ENCODE measurements around the gene UNC119. TPM values are rescaled to one million over a fixed set of nuclear protein-coding genes. Genes with fewer than 3 reads are reported as not detected.
A peak's percentile ranks its signal among the peaks of the same experiment; 100 is the strongest.

Gene UNC119
- total RNA-seq, 1 donor, result 23.2 TPM

GRCh38 chr17:28598389-28598788, 46.0 kb upstream of the UNC119 start:
- no peaks in the 10 kb centered on the region for H3K27me3 ChIP-seq (ENCODE audit: insufficient read depth, low read length)
- no peaks in the 10 kb centered on the region for H3K9me3 ChIP-seq (ENCODE audit: low read depth, low read length)
- no peak for TF ChIP-seq CTCF (IDR thresholded peaks at IDR 0.05; ENCODE audit: extremely low read depth, low read depth, low read length)
- H3K27ac ChIP-seq (ENCODE audit: low read depth, low read length), result peak overlapping the region; percentile 96
- no peaks in the 10 kb centered on the region for H3K36me3 ChIP-seq (ENCODE audit: insufficient read depth, low read length)
- H3K4me3 ChIP-seq (ENCODE audit: insufficient read depth, low read length), result peak overlapping the region; percentile 84
- no peak for DNase-seq (ENCODE audit: insufficient read length, low spot score, missing footprints)
- H3K4me1 ChIP-seq (ENCODE audit: insufficient read depth, low read length), result peaks cover 16% of the 10 kb centered on the region
- H3K79me2 ChIP-seq (ENCODE audit: insufficient read depth, low read length), result peaks cover 23% of the 10 kb centered on the region
- H2AFZ ChIP-seq (ENCODE audit: low read length), result peak overlapping the region; percentile 94
- peak overlapping the region; percentile 88 for H3K4me2 ChIP-seq (ENCODE audit: insufficient read depth, low read length)
- no peaks in the 10 kb centered on the region for H4K20me1 ChIP-seq (ENCODE audit: insufficient read depth, low read length)

GRCh38 chr17:28597606-28598383, 45.4 kb upstream of the UNC119 start:
- Histone ChIP-seq H3K4me2 (ENCODE audit: insufficient read depth, low read length) (peak overlapping the region; percentile 88), H3K27ac (ENCODE audit: low read depth, low read length) (peak overlapping the region; percentile 96), H2AFZ (ENCODE audit: low read length) (peak overlapping the region; percentile 94), H3K27me3 (ENCODE audit: insufficient read depth, low read length) (no peaks in the 10 kb centered on the region), H3K4me3 (ENCODE audit: insufficient read depth, low read length) (peak overlapping the region; percentile 84), H3K79me2 (ENCODE audit: insufficient read depth, low read length) (peaks cover 27% of the 10 kb centered on the region), H3K36me3 (ENCODE audit: insufficient read depth, low read length) (peaks cover 5% of the 10 kb centered on the region), H3K4me1 (ENCODE audit: insufficient read depth, low read length) (peaks cover 16% of the 10 kb centered on the region), H4K20me1 (ENCODE audit: insufficient read depth, low read length) (no peaks in the 10 kb centered on the region), H3K9me3 (ENCODE audit: low read depth, low read length) (no peaks in the 10 kb centered on the region)
- no peak for DNase-seq (ENCODE audit: insufficient read length, low spot score, missing footprints)
- no peak for TF ChIP-seq CTCF (IDR thresholded peaks at IDR 0.05; ENCODE audit: extremely low read depth, low read depth, low read length)

GRCh38 chr17:28592260-28592659, 39.8 kb upstream of the UNC119 start:
- TF ChIP-seq CTCF (IDR thresholded peaks at IDR 0.05; ENCODE audit: extremely low read depth, low read depth, low read length), result no peak
- H3K79me2 ChIP-seq (ENCODE audit: insufficient read depth, low read length), result peaks cover 12% of the 10 kb centered on the region

GRCh38 chr17:28585851-28586250, 33.4 kb upstream of the UNC119 start:
- H3K27ac ChIP-seq (ENCODE audit: low read depth, low read length), result no peak overlapping the region
- H4K20me1 ChIP-seq (ENCODE audit: insufficient read depth, low read length), result no peaks in the 10 kb centered on the region
- H3K27me3 ChIP-seq (ENCODE audit: insufficient read depth, low read length), result no peaks in the 10 kb centered on the region
- no peaks in the 10 kb centered on the region for H3K4me1 ChIP-seq (ENCODE audit: insufficient read depth, low read length)
- no peak overlapping the region for H2AFZ ChIP-seq (ENCODE audit: low read length)
- H3K9me3 ChIP-seq (ENCODE audit: low read depth, low read length), result no peaks in the 10 kb centered on the region
- H3K4me3 ChIP-seq (ENCODE audit: insufficient read depth, low read length), result no peak overlapping the region
- H3K79me2 ChIP-seq (ENCODE audit: insufficient read depth, low read length), result no peaks in the 10 kb centered on the region
- H3K36me3 ChIP-seq (ENCODE audit: insufficient read depth, low read length), result peaks cover 49% of the 10 kb centered on the region
- no peak for DNase-seq (ENCODE audit: insufficient read length, low spot score, missing footprints)
- TF ChIP-seq CTCF (IDR thresholded peaks at IDR 0.05; ENCODE audit: extremely low read depth, low read depth, low read length), result no peak
- H3K4me2 ChIP-seq (ENCODE audit: insufficient read depth, low read length), result no peak overlapping the region

More at GRCh38 chr17:28592260-28592659, 39.8 kb upstream of the UNC119 start:
- Histone ChIP-seq H4K20me1 (ENCODE audit: insufficient read depth, low read length) (no peaks in the 10 kb centered on the region), H3K27ac (ENCODE audit: low read depth, low read length) (no peak overlapping the region), H3K9me3 (ENCODE audit: low read depth, low read length) (no peaks in the 10 kb centered on the region), H3K4me2 (ENCODE audit: insufficient read depth, low read length) (no peak overlapping the region), H2AFZ (ENCODE audit: low read length) (no peak overlapping the region), H3K4me1 (ENCODE audit: insufficient read depth, low read length) (no peaks in the 10 kb centered on the region), H3K36me3 (ENCODE audit: insufficient read depth, low read length) (peaks cover 28% of the 10 kb centered on the region), H3K27me3 (ENCODE audit: insufficient read depth, low read length) (no peaks in the 10 kb centered on the region), H3K4me3 (ENCODE audit: insufficient read depth, low read length) (no peak overlapping the region)
- DNase-seq (ENCODE audit: insufficient read length, low spot score, missing footprints), result no peak
